Transverse colon (tissue), 4 donors: ENCODE measurements around the gene EYA3. TPM values are rescaled to one million over a fixed set of nuclear protein-coding genes. Genes with fewer than 3 reads are reported as not detected.

Source experiments
- DNase-seq: peaks from one replicate; pipeline ENCODE4 v3.0.0-alpha.2; 2019
- H3K27ac ChIP-seq, 4 donors: fragments of 200-600 bp; sonication (generic); 2 replicates each; pipeline ENCODE4 v1.5.1; 2016 to 2018; ENCODE audit warnings: inconsistent platforms in 4 of 4
- H3K27me3 ChIP-seq: fragments of 200-600 bp; sonication (generic); 2 replicates; pipeline ENCODE4 v1.5.1; 2017; ENCODE audit warnings: inconsistent platforms
- H3K36me3 ChIP-seq, 4 donors: fragments of 200-600 bp; sonication (generic); 2 replicates each; pipeline ENCODE4 v1.5.1; 2017 to 2019; ENCODE audit warnings: inconsistent platforms in 4 of 4
- H3K4me1 ChIP-seq, 4 donors: fragments of 200-600 bp; sonication (generic); 2 replicates each; pipeline ENCODE4 v1.5.1; 2017 to 2020; ENCODE audit warnings: inconsistent platforms in 4 of 4
- H3K4me3 ChIP-seq, 4 donors: fragments of 200-600 bp; sonication (generic); 1 replicate in 1 of 4; 2 replicates in 3 of 4; pipeline versions ENCODE4 v1.5.1 to v1.6.1; 2017 to 2019; ENCODE audit warnings: inconsistent platforms in 4 of 4
- H3K9me3 ChIP-seq, 2 donors: fragments of 200-600 bp; sonication (generic); 2 replicates each; pipeline ENCODE4 v1.5.1; 2017 to 2019; ENCODE audit warnings: inconsistent platforms in 2 of 2
- CTCF ChIP-seq, 5 experiments: fragments of 200-600 bp in 3 of 5; fragments of 450-650 bp in 2 of 5; sonication (generic) in 3 of 5; IDR thresholded peaks; 1 replicate in 2 of 5; 2 replicates in 3 of 5; pipeline ENCODE4 v1.5.1; 2016 to 2017; ENCODE audit warnings: antibody characterized with exemption in 5 of 5, inconsistent platforms in 3 of 5, mild to moderate bottlenecking in 2 of 5, moderate library complexity in 1 of 5
- EP300 ChIP-seq: sonication (generic); formaldehyde crosslinking; IDR thresholded peaks from one replicate; pipeline ENCODE4 v1.6.1; 2017; ENCODE audit warnings: antibody characterized with exemption, low read depth
- POLR2A ChIP-seq: fragments of 450-650 bp; IDR thresholded peaks from one replicate; pipeline ENCODE4 v1.6.1; 2016; ENCODE audit warnings: antibody characterized with exemption, mild to moderate bottlenecking, moderate library complexity
- POLR2AphosphoS5 ChIP-seq, 3 donors: sonication (generic); formaldehyde crosslinking; IDR thresholded peaks; one replicate each; pipeline ENCODE4 v1.6.1; 2016; ENCODE audit warnings: antibody characterized with exemption in 3 of 3
- WGBS, 2 donors: methylation state at CpG; one replicate each; pipeline ENCODE4 v1.1.5; 2018; ENCODE audit warnings: low coverage in 1 of 2; 5-methylcytosine and 5-hydroxymethylcytosine counted together
- in situ Hi-C, 4 donors: fragments of 200-750 bp; cut with MboI; loops; one replicate each; pipeline versions ENCODE4 v1.15.0 to v1.15.1; 2017; ENCODE audit warnings: low sequenced_read_pairs in 3 of 4, low pct_ligation_motif_present in 1 of 4, low pct_unique_long_range_greater_than_20kb in 1 of 4
- intact Hi-C: fragments of 100-400 bp; cut with DNase I; formaldehyde crosslinking; loops from one replicate; pipeline ENCODE4 v1.15.1; 2023; ENCODE audit warnings: low total_unique reads
- total RNA-seq, 4 donors: library from RNA; depleted of rRNA; stranded (reverse); fragments of >200 nt; gene quantifications; one replicate each; pipeline ENCODE4 v1.1.0, GENCODE V29; 2016

EYA3 gene
- total RNA-seq, 4 donors from 2014 or later = 14.6 to 50.2 (median 18.5) TPM

DNA sequence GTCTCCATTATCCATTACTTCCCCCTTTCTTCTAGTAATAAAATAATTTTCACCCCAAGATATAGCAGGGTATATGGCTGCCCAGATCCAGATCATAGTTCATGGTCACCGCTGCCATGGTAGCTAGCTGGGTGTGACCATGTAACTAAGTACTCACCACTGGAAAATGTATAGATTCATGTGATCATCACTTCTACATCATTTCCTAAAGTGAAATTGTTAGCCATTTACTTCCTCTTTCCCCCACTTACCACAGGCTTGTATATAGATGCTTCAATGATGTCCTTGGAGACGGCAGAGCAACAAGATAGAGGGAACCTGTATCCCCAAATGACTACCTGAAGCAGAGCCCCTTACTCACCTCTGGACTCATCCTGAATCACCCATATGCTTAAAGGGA lies 22.7 kb upstream of the EYA3 start:
- Histone ChIP-seq H3K4me1 (peaks cover 0 to 6% (median 0%) of the 10 kb centered on the region in 4 donors), H3K27me3 (no peaks in the 10 kb centered on the region), H3K9me3 (no peaks in the 10 kb centered on the region), H3K27ac (no peak overlapping the region), H3K36me3 (no peaks in the 10 kb centered on the region), H3K4me3 (no peak overlapping the region)
- TF ChIP-seq POLR2A (no peak), EP300 (no peak), POLR2AphosphoS5 (IDR thresholded peaks at IDR 0.05) (no peak), CTCF (IDR thresholded peaks at IDR 0.05) (no peak)
- DNase-seq = no peak
- intact Hi-C loops (no loop called here), in situ Hi-C loops (no loop called here)
- 78 to 100% methylated on average over 2 of the region's 2 CpGs for WGBS, 2 donors

- H3K9me3 ChIP-seq = no peaks in the 10 kb centered on the region
- in situ Hi-C loops = no loop called here
- H3K36me3 ChIP-seq = no peaks in the 10 kb centered on the region
- H3K27ac ChIP-seq = no peak overlapping the region
- intact Hi-C loops = no loop called here
- H3K4me3 ChIP-seq = no peak overlapping the region
- H3K27me3 ChIP-seq = no peaks in the 10 kb centered on the region
- H3K4me1 ChIP-seq = peaks cover 0 to 6% (median 0%) of the 10 kb centered on the region in 4 donors
- TF ChIP-seq POLR2A (no peak), POLR2AphosphoS5 (IDR thresholded peaks at IDR 0.05) (no peak), CTCF (IDR thresholded peaks at IDR 0.05) (no peak), EP300 (no peak)
- 20 to 87% methylated on average over 1 of the region's 1 CpG for WGBS, 2 donors
- no peak for DNase-seq
Measured at GRCh38 chr1:28110555-28110954, 22.1 kb upstream of the EYA3 start.

DNA sequence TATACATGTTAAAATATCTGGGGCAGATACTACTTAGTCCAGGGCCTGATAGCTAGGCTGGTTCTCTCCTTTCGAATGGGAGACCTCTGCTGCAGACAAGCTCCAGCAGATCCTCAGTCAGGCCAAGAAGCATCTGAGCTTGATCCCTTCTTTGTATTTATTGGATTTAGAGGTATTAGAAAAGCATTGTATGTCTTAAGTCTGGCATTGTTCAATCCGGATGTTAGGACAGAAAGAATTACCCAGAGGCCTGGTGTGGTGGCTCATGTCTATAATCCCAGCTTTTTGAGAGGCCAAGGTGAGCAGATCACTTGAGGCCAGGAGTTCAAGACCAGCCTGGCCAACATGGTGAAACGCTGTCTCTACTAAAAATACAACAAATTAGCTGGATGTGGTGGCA lies 21.2 kb upstream of the EYA3 start:
- no peak for DNase-seq
- in situ Hi-C loops = no loop called here
- WGBS, 2 donors = 85 to 92% methylated on average over 2 to 3 of the region's 3 CpGs
- no peaks in the 10 kb centered on the region for H3K9me3 ChIP-seq
- H3K27me3 ChIP-seq = no peaks in the 10 kb centered on the region
- no peak overlapping the region for H3K4me3 ChIP-seq
- no peak overlapping the region for H3K27ac ChIP-seq
- intact Hi-C loops = no loop called here
- no peaks in the 10 kb centered on the region for H3K36me3 ChIP-seq
- TF ChIP-seq CTCF (IDR thresholded peaks at IDR 0.05) = no peak
- H3K4me1 ChIP-seq = peaks cover 0 to 12% (median under 1%) of the 10 kb centered on the region in 4 donors

- in situ Hi-C loops = no loop called here
- intact Hi-C loops = no loop called here
- H3K27ac ChIP-seq = no peak overlapping the region
- TF ChIP-seq EP300 (no peak), POLR2AphosphoS5 (IDR thresholded peaks at IDR 0.05) (no peak), POLR2A (no peak), CTCF (IDR thresholded peaks at IDR 0.05) (no peak)
- WGBS, 2 donors = 84 to 100% methylated on average over 1 to 2 of the region's 2 CpGs
- H3K4me3 ChIP-seq = no peak overlapping the region
- H3K4me1 ChIP-seq = peaks cover 0 to 20% (median 3%) of the 10 kb centered on the region in 4 donors
- no peak for DNase-seq
- H3K27me3 ChIP-seq = no peaks in the 10 kb centered on the region
- no peaks in the 10 kb centered on the region for H3K36me3 ChIP-seq
- no peaks in the 10 kb centered on the region for H3K9me3 ChIP-seq
Measured at GRCh38 chr1:28108001-28108400, 19.6 kb upstream of the EYA3 start.
